ENCODE results near the gene AKT2. TPM values are rescaled to one million over a fixed set of nuclear protein-coding genes. Genes with fewer than 3 reads are reported as not detected.

Gene AKT2
- total RNA-seq, 1 donor from 2014 or later, result 45.8 TPM

DNA sequence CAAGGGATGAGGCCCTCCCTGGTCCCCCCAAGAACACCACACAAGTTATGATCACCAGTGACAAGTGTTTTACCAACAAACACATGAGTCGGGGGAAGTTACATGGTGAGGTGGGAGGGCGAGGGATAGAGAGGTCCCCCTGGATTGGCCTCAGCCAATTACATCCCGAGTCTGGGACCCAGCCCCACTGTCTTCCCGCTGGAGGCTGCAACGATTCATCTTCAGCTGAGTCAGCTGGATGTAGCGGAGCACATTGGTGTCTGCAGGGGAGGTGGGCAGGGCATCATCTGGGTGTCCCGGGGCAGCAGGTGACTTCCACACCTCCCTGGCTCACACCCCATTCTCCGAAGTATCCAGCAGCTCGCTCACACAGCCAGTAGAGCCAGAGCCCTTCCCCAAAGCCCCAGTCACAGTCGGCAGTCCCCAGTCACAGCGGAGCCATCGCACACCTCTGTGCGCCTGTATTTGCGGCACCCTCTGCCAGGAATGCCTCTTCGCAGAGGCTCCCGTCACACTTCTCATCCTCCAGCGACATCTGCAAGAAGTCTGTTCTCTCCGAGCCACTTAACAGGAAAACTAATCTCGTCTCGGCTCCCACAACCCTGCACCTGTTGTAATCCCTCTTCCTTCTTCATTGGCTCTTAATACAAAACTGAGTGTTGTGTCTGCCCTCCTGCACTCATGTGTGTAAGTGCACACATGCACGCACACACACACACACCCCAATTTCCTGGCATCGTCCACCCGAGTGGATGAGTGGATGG lies 69.0 kb downstream of the AKT2 start:
- no peak for DNase-seq

DNA sequence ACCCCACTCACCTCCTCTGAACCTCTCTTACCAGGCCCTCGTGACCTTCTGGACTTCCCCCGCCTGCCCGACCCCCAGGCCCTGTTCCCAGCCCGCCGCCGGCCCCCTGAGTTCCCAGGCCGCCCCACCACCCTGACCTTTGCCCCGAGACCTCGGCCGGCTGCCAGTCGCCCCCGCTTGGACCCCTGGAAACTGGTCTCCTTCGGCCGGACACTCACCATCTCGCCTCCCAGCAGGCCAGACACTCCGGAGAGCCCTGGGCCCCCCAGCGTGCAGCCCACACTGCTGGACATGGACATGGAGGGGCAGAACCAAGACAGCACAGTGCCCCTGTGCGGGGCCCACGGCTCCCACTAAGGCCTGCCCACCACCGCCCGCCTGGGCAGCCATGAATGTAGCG lies 70.2 kb downstream of the AKT2 start:
- DNase-seq, result no peak

GRCh38 chr19:40213882-40214570 lies 71.1 kb downstream of the AKT2 start:
- no peak for DNase-seq

GRCh38 chr19:40213251-40213829 lies 71.8 kb downstream of the AKT2 start:
- no peak for DNase-seq

GRCh38 chr19:40210889-40211288 lies 74.3 kb downstream of the AKT2 start:
- no peak for DNase-seq

GRCh38 chr19:40208602-40209001 lies 76.5 kb downstream of the AKT2 start:
- DNase-seq, result no peak

DNA sequence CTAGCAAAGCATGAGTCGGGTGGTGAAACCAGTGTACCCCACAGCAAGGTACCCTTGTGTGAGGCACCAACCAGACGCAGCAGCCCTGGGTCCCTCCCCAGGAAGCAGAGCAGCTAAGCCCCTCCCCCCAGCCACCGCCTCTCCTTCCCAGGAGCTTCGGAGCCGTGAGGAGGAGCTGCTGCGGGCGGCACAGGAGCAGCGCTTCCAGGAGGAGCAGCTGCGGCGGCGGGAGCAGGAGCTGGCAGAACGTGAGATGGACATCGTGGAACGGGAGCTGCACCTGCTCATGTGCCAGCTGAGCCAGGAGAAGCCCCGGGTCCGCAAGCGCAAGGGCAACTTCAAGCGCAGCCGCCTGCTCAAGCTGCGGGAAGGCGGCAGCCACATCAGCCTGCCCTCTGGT lies 79.4 kb downstream of the AKT2 start:
- no peak for DNase-seq

- DNase-seq, result no peak
Measured at GRCh38 chr19:40204381-40204780, 80.8 kb downstream of the AKT2 start.

DNA sequence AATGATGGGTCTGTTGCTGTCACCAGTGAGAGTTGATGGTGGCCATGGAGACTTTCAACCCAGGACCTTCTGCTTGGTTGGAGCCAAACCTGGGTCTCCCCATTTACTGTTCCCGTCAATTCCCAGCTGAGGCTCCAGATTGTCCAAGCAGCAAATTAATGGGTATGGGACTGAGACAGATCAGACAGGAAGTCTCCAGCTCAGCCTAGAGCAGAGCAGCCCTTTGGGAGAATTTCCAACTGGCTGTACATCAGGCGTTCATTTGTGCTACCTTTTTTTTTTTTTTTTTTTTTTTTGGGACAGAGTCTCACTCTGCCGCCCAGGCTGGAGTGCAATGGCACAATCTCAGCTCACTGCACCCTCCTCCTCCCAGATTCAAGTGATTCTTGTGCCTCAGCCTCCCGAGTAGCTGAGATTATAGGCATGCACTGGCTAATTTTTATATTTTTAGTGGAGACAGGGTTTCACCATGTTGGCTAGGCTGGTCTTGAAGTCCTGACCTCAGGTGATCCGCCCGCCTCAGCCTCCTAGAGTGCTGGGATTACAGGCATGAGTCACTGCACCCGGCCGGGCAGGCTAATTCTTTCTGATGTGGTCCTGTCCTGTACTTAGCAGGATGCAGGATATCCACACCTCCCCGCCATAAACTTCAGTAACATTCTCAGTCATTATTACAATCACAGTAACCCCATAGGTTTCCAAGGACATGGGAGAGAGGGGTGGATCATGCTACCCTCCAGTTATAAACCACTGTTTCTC lies 84.6 kb downstream of the AKT2 start:
- DNase-seq, result no peak

DNA sequence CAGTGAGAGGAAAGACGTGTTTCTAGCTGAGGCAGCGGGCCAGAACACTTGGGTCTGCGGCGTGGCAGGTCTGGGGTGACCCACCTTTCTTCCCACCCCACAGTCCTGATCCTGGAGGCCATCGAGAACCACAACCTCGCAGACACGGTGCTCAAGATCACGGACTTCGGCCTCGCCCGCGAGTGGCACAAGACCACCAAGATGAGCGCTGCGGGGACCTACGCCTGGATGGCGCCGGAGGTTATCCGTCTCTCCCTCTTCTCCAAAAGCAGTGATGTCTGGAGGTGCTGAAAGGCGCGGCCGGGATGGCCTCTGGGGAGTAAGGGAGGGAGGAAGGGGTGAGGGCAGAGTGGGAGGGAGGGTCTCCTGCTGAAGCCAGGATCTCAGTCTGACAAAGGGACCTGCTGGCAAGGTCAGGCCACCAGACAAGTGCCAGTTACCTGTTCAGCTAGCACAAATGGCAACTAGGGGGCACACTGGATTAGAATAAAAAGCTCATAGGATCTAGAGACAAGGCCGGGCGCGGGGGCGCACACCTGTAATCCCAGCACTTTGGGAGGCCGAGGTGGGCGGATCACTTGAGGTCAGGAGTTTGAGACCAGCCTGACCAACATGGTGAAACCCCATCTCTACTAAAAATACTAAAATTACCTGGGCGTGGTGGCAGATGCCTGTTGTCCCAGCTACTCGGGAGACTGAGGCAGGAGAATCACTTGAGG lies 86.7 kb downstream of the AKT2 start:
- DNase-seq, result no peak

DNA sequence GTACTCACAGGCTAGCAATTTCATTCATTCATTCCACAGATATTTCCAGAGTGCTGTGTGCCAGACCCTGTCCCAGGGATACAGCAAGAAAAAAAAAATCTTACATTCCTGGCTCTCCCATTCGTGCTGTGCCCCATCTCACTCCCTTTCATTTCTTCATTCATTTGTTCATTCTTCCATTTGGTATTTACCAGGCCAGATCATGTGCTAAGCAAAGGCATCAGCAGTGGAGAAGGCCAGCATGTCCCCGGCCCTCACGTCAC lies 91.6 kb downstream of the AKT2 start:
- DNase-seq, result no peak

DNA sequence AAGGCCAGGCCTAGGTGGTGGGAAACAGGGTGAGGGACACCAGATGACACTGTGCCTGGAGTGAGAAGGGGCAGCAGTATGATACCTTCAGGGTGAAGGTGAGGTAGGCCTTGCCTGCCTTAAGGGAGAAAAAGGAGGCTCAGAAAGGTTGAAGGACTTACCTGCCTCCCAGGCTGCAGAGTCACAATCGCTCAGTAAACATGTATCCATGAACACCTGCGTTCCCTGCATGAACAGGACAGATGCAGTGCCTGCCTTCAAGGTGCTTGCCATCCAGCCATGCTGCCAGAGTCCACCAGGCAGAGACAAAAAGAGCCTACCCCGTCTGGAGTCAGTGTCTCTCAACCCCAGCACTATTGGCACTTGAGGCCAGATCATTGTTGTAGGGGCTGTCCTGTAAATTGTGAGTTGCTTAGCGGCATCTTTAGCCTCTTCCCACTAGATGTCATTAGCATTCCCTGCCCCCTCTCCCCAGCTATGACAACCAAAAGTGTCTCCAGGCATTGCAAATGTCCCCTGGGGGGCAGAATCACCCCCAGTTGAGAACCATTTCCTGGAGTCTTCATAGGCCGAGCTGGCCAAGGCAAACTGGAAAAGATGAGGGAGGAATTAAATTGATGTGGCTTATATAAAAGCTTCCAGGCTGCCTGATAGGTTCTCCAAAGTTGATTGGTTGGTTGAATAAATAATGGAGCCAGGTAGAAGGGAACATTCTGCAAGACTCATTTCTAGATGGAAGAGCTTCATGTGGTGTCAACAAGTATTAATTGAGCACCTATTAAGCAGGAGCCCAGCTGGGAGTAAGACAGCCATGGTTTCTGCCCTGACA lies 92.2 kb downstream of the AKT2 start:
- DNase-seq, result no peak

DNA sequence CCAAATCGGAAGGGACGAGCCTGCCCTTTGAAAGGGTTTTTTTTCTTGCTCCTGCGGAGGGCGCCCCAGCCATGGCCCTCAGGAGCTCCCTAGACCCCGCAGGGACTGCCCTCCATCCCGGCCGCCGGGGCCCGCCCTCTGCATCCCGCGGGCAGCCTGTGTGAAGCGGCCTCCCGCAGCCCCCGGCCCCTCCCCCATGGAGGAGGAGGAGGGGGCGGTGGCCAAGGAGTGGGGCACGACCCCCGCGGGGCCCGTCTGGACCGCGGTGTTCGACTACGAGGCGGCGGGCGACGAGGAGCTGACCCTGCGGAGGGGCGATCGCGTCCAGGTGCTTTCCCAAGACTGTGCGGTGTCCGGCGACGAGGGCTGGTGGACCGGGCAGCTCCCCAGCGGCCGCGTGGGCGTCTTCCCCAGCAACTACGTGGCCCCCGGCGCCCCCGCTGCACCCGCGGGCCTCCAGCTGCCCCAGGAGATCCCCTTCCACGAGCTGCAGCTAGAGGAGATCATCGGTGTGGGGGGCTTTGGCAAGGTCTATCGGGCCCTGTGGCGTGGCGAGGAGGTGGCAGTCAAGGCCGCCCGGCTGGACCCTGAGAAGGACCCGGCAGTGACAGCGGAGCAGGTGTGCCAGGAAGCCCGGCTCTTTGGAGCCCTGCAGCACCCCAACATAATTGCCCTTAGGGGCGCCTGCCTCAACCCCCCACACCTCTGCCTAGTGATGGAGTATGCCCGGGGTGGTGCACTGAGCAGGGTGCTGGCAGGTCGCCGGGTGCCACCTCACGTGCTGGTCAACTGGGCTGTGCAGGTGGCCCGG lies 93.1 kb downstream of the AKT2 start:
- peak; percentile 39 for DNase-seq

GRCh38 chr19:40190891-40191835 lies 94.0 kb downstream of the AKT2 start, which contains the start of gene MAP3K10:
Gene MAP3K10, plus strand, starts transcription at chr19:40191426. Its CDS starts 606 bp downstream, at chr19:40192032.
- DNase-seq, result peak; percentile 74

GRCh38 chr19:40184273-40184672 lies 100.9 kb downstream of the AKT2 start:
- no peak for DNase-seq
